Loucy (cell line): ENCODE results near the gene PSEN2.

Experiments used
- EZH2phosphoT487 ChIP-seq: fragments of 200-600 bp; IDR thresholded peaks from 2 replicates; pipeline ENCODE4 v1.6.1; 2018; ENCODE audit warnings: antibody characterized with exemption, mild to moderate bottlenecking, moderate library complexity, borderline replicate concordance
- TF ChIP-seq, protein P1 (sequence below): fragments of 200-600 bp; sonication (generic); conservative IDR thresholded peaks from 2 replicates; pipeline ENCODE4 v1.5.1; 2014; ENCODE audit warnings: mild to moderate bottlenecking, antibody characterized with exemption, low read length

DNA sequence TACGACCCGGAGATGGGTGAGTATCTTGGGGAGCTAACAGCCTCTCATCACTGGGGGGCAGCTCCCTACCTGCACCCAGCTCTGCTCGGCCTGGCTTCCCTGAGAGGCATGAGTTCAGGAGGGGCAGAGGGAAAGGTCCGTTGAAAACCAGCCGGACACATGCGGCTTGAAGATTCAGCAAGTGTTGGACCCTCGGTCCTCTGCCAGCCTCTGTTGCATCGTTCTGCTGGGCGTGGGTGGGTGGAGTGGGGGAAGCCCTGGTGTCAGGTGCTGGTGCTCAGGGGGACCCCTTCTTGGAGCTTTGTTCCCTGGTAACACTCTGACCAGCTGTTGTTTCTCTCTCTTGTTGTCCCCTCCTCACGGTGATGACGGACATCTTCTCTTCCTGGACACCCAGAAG is 20.9 kb downstream of the PSEN2 start:
- TF ChIP-seq, protein P1, sequence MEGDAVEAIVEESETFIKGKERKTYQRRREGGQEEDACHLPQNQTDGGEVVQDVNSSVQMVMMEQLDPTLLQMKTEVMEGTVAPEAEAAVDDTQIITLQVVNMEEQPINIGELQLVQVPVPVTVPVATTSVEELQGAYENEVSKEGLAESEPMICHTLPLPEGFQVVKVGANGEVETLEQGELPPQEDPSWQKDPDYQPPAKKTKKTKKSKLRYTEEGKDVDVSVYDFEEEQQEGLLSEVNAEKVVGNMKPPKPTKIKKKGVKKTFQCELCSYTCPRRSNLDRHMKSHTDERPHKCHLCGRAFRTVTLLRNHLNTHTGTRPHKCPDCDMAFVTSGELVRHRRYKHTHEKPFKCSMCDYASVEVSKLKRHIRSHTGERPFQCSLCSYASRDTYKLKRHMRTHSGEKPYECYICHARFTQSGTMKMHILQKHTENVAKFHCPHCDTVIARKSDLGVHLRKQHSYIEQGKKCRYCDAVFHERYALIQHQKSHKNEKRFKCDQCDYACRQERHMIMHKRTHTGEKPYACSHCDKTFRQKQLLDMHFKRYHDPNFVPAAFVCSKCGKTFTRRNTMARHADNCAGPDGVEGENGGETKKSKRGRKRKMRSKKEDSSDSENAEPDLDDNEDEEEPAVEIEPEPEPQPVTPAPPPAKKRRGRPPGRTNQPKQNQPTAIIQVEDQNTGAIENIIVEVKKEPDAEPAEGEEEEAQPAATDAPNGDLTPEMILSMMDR, result no peak
- no peak for TF ChIP-seq EZH2phosphoT487
